Nephron (organoid): Measurements from ENCODE around the gene AP1G1.
"Not testable (repeated sequence)": the region's sequence is repeated elsewhere in the genome, so short reads cannot be mapped to it uniquely, and the experiment has no call there.

Experiments used
- H3K27ac Mint-ChIP-seq, 3 experiments: 2 replicates each; pipeline ENCODE4 v1.8.0; 2020; ENCODE audit warnings: mixed read lengths in 3 of 3, mild to moderate bottlenecking in 2 of 3, moderate library complexity in 1 of 3
- H3K27me3 Mint-ChIP-seq: 2 replicates; pipeline ENCODE4 v1.8.0; 2021; ENCODE audit warnings: low read depth, mild to moderate bottlenecking, moderate library complexity, mixed read lengths
- H3K36me3 Mint-ChIP-seq: 2 replicates; pipeline ENCODE4 v1.8.0; 2020; ENCODE audit warnings: low read depth, mixed read lengths
- H3K4me1 Mint-ChIP-seq: 2 replicates; pipeline ENCODE4 v1.8.0; 2020; ENCODE audit warnings: mixed read lengths
- H3K4me3 Mint-ChIP-seq, 3 experiments: 2 replicates each; pipeline ENCODE4 v1.8.0; 2020; ENCODE audit warnings: mild to moderate bottlenecking in 3 of 3, mixed read lengths in 3 of 3, moderate library complexity in 2 of 3
- H3K9me3 Mint-ChIP-seq: 2 replicates; pipeline ENCODE4 v1.8.0; 2020; ENCODE audit warnings: mixed read lengths
- CTCF ChIP-seq, 3 experiments: fragments of 200-600 bp; sonication (generic); IDR thresholded peaks; one replicate each; pipeline ENCODE4 v1.5.0; 2021; ENCODE audit warnings: antibody characterized with exemption in 3 of 3; ENCODE audit not compliant: unreplicated experiment in 3 of 3

The AP1G1 gene

DNA sequence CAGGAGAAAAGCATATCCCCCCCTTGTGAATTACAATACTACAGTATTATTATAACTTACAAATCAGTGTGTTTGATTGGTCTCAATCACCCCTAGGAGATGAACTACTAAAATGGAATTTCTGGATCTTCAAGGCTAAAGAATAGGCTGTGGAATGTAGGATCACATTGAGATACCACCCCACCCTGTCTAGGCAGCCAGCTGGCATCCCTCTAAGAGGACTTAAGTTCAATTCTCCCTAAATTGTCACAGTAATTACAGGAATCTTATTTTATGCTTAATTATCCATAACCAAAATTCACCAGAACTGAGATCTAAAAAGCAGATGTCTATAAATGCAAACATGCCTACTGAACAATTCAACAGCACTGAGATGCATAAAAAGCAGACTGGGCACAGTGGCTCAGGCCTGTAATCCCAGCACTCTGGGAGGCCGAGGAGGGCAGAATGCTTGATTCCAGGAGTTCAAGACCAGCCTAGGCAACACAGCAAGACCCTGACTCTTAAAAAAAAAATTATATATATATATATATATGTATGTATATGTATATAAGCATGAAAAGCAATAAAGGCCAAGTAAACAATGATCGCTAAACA, 12.0 kb downstream of the AP1G1 start:
- peaks cover 4% of the 10 kb centered on the region for H3K4me1 Mint-ChIP-seq
- TF ChIP-seq CTCF (IDR thresholded peaks at IDR 0.05; ENCODE audit: unreplicated experiment in 3 of 3): no peak
- no peaks in the 10 kb centered on the region for H3K9me3 Mint-ChIP-seq
- H3K36me3 Mint-ChIP-seq: peaks cover 30% of the 10 kb centered on the region
- no peak overlapping the region for H3K4me3 Mint-ChIP-seq
- peak overlapping the region in 1 of 3 experiments; percentile 40 for H3K27ac Mint-ChIP-seq
- no peaks in the 10 kb centered on the region for H3K27me3 Mint-ChIP-seq

- peaks cover 25% of the 10 kb centered on the region for H3K36me3 Mint-ChIP-seq
- H3K27me3 Mint-ChIP-seq: no peaks in the 10 kb centered on the region
- H3K27ac Mint-ChIP-seq: no peak overlapping the region
- H3K4me3 Mint-ChIP-seq: no peak overlapping the region
- TF ChIP-seq CTCF (IDR thresholded peaks at IDR 0.05; ENCODE audit: unreplicated experiment in 3 of 3): no peak
- peaks cover 4% of the 10 kb centered on the region for H3K4me1 Mint-ChIP-seq
- H3K9me3 Mint-ChIP-seq: no peaks in the 10 kb centered on the region
Observed at GRCh38 chr16:71794943-71795342, 13.7 kb downstream of the AP1G1 start.

GRCh38 chr16:71794018-71794417, 14.6 kb downstream of the AP1G1 start:
- Mint-ChIP-seq H3K27me3 (no peaks in the 10 kb centered on the region), H3K27ac (no peak overlapping the region), H3K4me1 (peaks cover 4% of the 10 kb centered on the region), H3K9me3 (no peaks in the 10 kb centered on the region), H3K36me3 (peaks cover 29% of the 10 kb centered on the region), H3K4me3 (no peak overlapping the region)
- no peak for TF ChIP-seq CTCF (IDR thresholded peaks at IDR 0.05; ENCODE audit: unreplicated experiment in 3 of 3)

GRCh38 chr16:71792176-71792575, 16.5 kb downstream of the AP1G1 start:
- H3K27ac Mint-ChIP-seq: no peak overlapping the region
- H3K4me1 Mint-ChIP-seq: peaks cover 4% of the 10 kb centered on the region
- no peak for TF ChIP-seq CTCF (IDR thresholded peaks at IDR 0.05; ENCODE audit: unreplicated experiment in 3 of 3)
- peaks cover 41% of the 10 kb centered on the region for H3K36me3 Mint-ChIP-seq
- no peak overlapping the region for H3K4me3 Mint-ChIP-seq
- H3K27me3 Mint-ChIP-seq: no peaks in the 10 kb centered on the region
- H3K9me3 Mint-ChIP-seq: no peaks in the 10 kb centered on the region

DNA sequence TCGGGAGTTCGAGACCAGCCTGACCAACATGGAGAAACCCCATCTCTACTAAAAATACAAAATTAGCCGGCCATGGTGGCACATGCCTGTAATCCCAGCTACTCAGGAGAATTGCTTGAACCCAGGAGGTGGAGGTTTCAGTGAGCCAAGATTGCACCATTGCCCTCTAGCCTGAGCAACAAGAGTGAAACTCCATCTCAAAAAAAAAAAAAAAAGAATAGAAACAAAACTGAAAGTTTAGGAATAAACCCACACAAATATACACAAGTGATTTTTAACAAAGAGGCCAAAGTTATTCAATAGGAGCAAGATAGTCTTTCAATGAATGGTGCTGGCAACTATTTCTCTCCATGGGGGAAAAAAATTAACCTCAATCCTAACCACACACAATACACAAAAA, 18.3 kb downstream of the AP1G1 start:
- H3K4me3 Mint-ChIP-seq, H3K27ac Mint-ChIP-seq, H3K4me1 Mint-ChIP-seq, H3K9me3 Mint-ChIP-seq, H3K27me3 Mint-ChIP-seq: not testable (repeated sequence)
- H3K36me3 Mint-ChIP-seq: peaks cover 42% of the 10 kb centered on the region

DNA sequence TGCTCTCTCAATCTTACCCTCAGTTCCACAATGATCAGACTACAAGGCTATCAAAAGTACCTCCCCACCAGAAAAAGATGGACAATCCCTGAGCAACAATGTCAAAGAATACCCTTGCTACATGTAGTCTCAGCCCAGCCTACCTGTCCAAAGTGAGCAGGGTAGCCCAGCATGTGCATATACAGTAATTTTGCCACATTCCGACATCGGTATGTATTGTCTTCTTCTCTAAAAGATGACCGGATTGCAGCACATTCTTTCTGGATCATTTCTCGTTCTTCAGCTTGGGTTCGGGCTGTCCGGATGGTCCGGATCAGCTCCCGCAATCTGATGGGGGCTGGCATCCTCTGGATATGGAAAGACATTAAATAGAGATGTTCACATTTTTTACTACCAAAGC, 19.5 kb downstream of the AP1G1 start:
- no peak for TF ChIP-seq CTCF (IDR thresholded peaks at IDR 0.05; ENCODE audit: unreplicated experiment in 3 of 3)
- H3K27me3 Mint-ChIP-seq: no peaks in the 10 kb centered on the region
- peak overlapping the region in 1 of 3 experiments; percentile 4 for H3K27ac Mint-ChIP-seq
- no peaks in the 10 kb centered on the region for H3K9me3 Mint-ChIP-seq
- H3K4me3 Mint-ChIP-seq: no peak overlapping the region
- no peaks in the 10 kb centered on the region for H3K4me1 Mint-ChIP-seq
- H3K36me3 Mint-ChIP-seq: peaks cover 45% of the 10 kb centered on the region
